ENCODE results near the gene GCGR.

GCGR gene

DNA sequence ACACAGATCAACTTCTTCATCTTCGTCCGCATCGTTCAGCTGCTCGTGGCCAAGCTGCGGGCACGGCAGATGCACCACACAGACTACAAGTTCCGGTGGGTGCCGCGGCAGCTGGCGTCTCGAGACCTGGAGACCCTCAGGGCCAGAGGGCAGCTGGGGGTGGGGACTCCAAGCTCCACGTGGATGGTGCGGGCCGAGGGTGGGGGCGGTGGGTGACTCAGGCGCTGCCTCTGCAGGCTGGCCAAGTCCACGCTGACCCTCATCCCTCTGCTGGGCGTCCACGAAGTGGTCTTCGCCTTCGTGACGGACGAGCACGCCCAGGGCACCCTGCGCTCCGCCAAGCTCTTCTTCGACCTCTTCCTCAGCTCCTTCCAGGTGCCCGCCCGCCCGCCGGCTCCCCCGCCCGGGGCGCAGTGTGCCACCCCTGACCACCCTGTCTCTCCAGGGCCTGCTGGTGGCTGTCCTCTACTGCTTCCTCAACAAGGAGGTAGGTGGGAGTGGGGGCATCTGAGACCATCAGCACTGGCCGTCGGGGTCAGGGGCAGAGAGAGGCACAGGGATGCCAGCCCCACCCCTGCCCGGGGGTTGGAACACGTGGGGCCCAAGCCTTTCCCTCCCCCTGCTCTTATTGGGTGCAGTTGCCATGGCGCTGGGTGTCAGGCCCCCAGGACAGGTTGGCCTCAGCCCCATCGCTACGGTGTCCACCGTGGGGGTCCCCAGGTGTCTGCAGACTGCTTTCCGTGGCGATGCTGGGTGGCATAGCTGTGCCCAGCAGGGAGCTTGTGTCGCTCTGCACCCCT lies 8.8 kb downstream of the GCGR start:
- no peak for DNase-seq

DNA sequence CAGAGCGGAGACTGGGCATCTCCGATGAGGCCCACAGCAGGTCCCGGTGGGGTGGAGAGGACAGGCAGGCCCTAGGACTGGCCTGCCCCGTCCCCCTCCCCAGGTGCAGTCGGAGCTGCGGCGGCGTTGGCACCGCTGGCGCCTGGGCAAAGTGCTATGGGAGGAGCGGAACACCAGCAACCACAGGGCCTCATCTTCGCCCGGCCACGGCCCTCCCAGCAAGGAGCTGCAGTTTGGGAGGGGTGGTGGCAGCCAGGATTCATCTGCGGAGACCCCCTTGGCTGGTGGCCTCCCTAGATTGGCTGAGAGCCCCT lies 9.4 kb downstream of the GCGR start:
- DNase-seq = no peak

DNA sequence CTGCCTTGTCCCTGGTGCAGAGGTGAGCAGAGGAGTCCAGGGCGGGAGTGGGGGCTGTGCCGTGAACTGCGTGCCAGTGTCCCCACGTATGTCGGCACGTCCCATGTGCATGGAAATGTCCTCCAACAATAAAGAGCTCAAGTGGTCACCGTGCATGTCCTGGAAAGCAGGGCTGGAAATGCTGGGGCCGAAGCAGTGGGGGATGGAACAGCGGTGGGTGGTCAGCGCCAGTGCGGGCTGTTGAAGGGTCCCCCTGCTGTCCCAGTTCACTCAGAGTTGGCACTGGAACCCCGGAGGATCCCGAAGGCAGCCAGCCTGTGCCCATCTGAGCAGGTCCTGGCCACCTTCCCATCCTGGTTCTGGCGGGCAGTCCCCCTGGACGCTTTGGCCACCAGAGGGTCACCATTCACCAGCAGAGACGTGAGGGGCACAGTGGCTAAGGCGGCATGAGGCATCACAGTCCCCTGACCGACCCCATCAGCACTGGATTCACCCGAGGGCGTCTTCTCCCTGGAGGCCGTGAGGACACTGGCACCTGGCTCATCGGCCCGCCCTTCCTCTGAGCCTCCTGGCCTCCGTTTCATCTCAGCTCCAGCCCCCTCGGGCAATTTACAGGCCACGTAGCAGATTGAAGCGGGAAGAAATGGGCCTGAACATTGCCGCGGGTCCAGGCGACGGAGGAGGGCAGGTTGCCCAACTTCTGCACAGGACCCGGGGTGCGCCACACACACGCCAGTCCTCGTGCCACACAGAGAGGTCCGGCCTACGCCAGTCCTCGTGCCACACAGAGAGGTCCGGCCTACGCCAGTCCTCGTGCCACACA lies 10.1 kb downstream of the GCGR start:
- no peak for DNase-seq

DNA sequence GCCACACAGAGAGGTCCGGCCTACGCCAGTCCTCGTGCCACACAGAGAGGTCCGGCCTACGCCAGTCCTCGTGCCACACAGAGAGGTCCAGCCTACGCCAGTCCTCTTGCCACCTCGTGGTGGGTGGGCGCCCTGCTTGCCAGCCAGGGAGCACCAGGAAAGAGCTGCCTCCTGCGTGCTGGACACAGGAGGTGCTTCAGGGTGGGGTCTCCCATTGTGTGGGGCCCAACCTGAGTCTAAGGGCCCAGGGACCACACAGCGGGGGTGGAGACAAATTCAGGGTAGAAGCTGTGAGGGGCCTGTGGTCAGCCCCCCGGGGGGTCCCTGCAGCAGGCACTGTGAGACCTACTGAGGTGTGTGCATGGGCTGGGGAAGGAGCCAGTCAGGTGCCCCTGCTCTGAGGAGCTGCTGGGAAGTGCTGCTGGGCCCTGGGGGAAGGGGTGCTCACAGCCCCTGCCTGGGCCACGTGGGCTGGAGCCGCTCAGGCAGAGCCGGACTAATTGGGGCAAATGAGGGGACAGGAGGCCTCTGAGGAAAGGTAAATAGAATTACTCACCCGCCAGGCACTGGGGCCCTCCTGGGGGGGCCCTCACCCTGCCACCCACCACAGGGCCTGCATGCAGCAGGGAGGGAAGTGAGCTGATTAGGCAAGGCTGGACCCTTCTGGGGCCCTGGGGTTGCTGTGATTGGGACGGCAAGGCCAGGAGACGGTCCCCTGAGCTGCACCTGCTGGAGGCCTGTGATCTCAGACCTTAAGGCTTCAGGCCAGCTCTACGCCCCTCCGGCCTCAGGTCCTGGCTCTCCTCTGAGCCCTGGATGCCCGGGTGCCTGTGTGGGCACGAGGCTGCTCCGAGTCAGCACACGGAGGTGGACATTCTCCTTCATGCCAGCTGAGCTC lies 11.0 kb downstream of the GCGR start:
- no peak for DNase-seq

DNA sequence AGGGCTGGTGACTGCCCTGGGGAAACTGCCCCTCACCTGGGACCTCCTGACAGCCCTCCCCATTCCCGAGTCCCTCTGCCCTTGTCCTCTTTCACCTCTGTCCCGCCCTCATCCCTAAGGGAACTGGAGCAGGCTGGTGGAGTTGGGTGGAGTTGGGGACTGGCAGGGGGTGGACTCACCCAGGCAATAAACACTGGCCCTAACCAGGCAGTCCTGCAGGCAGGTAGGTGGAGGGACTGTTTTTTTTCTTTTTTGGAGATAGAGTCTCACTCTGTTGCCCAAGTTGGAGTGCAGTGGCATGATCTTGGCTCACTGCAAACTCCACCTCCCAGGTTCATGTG lies 11.7 kb downstream of the GCGR start:
- DNase-seq = no peak

DNA sequence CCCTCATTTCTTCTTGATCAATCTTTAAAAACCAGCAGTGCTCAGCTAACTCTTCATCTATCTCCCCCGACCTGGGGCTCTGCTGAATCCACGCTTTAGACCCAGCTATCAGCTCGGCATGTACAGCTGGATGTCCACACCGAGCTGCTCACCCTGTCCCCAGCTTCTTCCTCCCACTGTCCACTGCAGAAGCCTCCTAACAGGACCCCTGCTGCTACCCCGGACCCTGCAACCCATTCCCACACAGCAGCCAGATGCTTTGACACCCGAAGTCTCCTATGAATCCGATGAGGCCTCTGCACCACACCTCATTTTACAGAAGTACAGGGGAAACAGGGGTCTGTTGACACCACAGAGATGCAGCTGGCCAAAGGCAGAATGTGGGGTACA lies 13.8 kb downstream of the GCGR start:
- DNase-seq = no peak

DNA sequence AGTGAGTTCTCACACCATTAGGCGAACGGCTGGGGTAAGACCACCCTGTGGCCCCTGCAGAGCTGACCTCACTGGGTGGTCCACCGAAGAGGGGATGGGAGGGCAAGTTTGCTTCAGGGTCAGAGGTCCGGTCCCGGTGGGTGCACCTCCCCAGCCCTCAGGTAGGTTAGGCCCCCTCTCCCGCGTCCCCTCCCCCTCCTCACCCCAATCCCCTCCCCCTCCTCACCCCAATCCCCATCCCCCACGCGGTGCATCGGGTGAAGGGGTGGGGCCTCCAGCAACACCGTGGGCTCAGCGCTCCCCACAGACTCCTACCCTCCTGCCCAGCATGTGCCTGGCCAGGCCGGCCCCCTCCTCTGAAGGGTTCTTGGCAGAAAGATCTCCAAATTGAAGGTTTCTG lies 15.8 kb downstream of the GCGR start:
- DNase-seq = no peak

DNA sequence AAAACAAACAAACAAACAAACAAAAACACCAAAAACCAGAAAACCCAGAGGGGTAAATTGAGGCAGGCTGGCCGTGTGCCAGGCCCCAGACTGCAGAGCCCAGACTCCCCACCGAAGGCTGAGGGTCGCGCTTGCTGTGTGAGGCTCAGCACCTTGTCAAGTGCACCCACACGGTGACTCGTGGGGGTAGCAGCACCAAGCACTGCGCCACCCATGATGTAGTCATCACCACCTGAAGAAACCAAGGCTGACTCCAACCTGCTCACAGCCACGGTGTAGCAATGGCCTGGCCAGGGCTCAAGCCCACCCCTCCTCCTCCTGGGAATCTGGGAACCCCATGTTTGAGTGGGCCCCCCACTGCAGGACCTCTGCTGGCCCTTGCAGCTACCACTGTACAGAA lies 17.2 kb downstream of the GCGR start:
- DNase-seq = no peak

DNA sequence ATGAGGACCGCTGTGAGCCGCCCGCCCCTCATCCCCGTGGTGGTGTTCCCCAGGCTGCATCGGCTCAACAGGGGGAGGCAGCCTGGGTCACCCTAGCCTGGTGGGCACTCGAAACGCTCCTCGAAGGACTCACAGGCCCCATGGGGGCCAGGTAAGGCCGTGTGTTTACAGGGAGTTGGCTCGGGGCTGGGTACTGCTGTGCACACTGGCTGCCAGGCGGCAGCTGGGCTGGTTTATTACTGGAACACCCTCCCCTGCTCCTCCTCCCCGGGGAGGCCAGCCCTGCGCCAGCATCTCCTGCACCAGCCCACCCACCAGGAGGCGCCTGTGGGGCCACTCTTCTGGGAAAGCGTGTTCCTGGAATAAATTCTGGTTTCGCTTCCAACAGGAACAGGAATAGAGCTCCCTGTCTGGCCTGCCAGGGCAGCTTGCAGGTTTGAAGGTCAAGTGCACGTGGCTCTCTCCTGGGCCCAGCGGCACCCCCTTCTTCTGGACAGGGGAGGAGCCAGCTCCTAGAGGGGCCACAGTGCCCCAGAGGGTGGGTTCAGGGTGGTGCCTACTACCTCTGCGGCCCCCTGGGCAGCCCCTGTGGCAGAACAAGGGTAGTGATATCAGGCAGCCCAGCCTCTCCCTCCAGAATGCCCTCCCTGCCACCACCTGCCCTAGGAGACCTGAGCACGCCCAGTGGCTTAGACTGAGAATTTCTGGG lies 17.8 kb downstream of the GCGR start:
- peak in 1 of 5 donors; percentile 55 for DNase-seq

DNA sequence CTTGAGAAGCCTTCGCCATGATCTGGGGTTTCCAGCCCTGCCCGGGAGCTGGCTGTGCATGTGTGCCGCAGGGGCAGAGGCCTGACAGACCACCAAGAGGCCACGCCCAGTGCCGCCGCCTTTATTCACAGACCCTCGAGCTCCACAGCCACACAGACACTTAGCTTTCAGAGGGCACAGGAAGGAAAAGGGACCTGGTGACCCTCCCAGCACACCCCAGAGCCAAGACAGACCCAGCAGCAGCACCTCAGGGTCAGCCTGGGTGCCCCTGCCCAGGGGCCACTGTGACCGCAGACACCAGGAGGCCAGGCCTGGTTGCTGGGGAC lies 18.3 kb downstream of the GCGR start:
- DNase-seq = no peak

DNA sequence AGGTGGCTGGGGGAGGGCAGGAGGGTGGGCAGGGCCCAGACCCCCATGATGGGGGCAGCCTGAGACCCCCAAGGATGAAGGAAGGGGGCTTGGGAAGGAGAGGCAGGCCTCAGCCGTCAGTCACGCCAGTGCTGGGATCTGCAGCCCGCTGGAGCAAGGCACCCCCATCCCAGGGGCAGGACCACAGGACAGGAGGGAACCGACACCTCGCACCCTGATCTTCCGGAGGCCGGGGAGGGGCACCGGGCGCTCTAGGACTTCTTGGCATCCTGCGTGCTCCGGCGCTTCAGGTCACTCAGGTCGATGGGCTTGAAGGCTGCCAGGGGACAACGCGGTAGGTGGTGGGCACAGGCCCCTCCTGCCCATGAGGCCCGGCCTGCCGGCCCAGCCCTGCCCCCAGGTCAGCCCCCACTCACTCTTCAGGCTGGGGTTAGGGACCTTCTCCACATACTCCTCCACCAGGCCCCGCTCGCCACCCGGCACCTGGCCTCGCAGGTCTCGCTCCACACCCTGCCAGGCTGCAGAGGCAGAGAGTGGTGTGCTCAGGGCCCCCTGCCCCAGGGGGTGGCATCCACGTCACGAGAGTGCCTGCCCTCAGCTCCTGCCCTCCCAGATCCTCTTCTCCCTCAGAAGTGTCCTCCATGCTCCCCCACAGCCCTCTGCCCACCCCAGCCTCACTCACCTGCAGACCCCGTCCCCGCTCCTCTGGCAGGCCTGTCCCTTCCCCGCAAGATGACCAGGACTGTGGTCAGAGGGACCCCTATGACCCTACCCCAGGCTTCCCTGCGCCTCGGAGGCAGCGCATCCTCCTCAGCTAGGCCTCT lies 19.3 kb downstream of the GCGR start:
- no peak for DNase-seq

DNA sequence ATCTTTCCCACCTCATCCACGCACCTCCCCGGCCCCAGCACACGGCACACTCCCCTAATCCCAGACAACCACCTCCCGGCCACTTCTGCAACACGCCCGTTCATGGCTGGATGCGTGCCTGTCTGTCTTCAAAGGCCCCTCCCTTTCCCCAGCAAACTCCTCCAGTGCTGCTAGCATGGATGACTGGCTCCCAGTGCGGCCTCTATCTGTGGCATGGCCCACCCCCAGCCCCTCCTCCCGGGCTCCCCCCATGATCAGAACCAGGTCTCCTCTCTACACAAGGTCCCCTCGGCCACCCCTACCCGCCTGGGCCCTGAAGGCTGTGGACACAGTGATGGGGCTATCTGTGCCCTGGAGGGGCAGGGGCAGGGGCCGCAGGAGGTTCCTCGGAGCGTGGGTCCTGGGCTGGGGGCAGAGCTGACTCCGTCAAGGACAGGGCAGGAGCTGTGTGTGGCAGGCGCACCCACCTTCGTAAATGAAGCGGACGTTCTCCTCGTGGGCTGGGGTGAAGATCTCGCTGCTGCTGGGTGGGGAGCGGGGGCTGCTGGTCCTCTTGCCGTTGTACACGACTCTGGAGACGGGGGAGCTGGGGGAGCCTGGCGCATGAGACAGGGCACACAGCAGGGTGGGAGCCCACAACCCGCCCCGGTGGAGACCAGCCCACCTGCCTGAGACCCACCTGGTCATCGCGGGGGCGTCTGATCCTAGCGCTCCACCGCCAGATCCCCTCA lies 20.0 kb downstream of the GCGR start:
- DNase-seq = no peak

DNA sequence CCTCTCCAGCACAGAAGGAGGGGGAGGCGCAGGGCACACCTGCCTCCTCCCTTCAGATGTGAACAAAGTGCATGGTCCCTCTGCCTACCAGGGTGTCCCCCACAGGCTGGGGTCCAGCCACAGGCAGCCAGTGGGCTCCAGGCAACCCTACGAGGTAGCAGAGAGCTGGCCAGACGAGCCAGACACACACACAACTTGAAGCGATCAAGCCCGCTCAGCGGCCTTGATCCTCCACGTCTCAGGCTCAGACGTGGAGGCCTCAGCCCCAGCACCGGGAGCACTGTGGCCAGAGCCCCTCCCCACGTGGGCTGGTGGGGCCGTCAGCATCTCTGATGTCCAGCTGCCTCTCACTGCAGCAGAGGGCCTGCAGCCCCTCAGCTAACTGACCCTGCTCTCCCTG lies 20.6 kb downstream of the GCGR start:
- DNase-seq = no peak

DNA sequence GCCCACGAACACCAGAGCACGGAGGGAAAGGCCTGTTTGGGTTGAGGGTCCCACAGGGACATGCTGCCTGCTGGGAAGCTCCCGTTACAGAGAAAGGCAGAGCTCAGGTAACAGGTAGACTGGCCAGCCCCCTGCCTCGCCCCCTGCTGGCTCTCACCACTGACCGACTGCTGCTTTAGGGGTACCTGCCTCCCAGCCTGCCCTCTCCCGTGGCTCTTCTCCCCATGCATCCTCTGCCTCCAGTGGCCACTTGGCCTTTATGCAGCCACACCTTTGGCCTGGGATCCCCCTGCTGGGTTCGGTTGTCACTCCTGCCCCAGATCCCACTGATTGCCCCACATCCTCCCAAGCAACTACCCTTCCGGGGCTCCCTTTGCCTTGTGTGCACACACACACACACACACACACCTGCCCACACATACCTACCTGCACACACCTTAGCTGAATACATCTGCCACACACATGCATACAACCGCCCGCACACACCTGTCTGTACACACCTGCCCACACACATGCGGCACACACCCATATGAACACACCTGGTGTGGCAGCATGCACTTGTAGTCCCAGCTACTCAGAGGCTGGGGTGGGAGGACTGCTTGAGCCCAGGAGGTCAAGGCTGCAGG lies 22.0 kb downstream of the GCGR start:
- DNase-seq = no peak

DNA sequence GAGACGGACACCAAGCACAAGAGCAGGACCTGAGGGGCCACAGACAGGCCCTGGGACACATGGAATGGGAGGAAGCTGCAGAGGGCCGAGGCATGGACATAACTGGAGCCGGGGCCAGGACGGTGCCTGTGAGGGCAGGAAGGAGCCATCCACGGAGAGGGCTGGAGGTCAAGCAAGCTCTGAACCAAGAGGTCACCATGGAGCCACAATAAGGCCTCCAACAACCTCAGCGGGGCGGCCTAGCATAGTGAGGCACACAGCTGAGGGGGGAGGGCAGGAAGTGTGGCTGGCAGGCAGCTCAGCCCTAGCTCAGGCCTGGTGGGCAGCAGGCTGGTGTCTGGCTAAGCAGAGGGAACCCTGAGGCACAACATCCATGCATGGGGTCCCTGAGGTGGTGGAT lies 24.7 kb downstream of the GCGR start:
- no peak for DNase-seq

DNA sequence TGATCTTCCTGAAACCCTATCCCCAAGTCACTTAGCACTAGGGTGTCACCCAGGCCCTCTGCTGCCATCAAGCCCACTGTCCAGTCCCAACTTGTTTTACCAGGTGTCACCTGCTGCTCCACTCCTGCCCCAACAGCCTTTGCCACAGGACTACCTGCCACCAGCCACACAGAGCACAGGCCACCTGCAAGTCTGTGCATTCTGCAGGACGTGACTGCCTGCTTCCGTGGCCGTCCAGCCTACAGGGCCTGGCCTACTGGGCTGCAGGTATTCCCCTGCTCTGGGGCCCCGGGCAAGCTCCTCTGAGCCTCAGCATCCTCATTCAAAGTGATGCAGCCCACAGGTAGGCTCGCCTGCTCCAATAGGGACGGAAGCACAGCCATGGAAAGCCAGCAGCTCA lies 25.9 kb downstream of the GCGR start:
- no peak for DNase-seq

DNA sequence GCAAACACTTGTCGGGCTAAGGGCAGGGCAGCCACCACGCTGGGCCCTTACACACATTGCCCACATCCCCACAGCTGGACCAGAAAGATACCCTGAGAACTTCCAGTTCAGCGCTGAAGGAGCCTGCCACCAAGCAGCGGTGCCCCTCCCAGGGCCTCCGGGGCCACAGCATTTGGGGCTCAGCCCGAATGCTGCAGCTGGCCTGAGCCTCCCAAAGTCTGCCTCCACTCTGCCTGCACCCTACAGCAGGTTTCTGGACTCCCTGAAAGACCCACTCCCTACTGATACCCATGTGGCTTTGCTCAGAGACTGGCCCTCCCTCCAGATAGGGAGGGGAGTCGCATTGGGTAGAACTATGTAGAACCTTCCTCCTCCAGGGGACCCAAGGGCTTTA lies 27.6 kb downstream of the GCGR start:
- no peak for DNase-seq

DNA sequence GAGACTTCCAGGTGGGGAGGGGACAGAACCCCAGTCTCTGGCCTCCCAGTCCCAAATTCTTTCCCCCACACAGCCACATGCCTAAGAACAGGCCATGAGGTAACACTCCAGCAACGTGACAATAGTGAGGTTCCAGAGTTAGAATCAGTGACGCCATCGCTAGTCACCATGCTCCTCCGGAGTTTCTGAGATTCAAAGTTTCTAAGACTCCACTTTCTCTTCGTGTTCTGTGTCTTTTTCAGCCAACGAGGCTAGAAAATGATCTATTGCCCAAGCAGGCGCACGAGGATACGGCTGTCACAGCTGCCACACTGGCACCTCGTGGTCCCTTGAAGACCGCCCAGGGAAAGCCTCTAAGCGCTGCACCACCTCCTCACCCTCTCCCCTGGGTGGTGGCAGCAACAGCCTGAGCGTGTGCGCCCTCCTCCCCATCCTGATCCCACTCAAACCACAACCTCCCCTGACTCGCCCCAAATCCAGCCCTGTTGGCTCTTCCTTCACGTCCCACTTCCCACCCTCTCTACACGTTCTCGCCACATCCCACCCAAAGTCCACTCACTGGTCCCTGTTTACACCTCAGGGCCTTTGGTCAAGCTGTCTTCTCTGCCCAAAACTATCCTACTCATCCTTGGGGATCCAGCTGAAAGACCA lies 28.1 kb downstream of the GCGR start:
- DNase-seq = peak in 4 of 5 donors; percentile 32 to 59 (median 37)

DNA sequence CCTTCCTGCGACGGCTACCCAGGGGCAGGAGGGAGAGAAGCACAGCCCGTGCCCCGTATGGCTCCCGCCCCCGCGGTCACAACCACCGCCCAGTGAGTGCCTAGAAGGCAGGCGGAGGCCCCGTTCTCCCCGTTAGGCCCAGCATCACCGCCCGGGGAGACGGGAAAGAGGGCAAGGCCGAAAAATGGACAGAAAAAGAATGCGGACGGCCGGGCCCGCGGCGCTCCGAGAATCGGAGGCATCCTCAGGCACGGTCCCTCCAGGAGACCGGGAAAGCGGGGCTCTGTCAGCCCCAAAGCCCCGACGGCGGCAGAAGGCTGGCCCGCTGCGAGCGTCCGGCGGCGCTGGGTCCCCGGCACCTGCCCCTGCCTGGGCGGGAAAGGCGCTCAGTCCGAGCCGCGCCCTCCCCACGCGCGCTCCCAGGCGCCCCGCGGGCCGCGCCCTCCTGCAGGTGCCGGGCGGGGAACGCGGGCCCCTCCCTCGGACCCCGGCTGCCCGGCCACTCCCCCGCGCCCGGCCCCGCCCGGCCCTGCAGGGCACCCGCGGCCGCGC lies 28.7 kb downstream of the GCGR start:
- peak in 1 of 5 donors; percentile 43 for DNase-seq

All from T-helper 1 cell (primary cell).